OCI-LY1 (cell line): ENCODE results near the gene PPP1R12B.
A peak's percentile ranks its signal among the peaks of the same experiment; 100 is the strongest.

Experiments used
- H2AFZ ChIP-seq: fragments of 200-600 bp; sonication (generic), shearing (Covaris generic); 2 replicates; pipeline ENCODE4 v1.6.0; 2014; ENCODE audit warnings: antibody characterized with exemption, mild to moderate bottlenecking, low read length
- H3F3A ChIP-seq: fragments of 200-600 bp; sonication (generic), shearing (Covaris generic); 2 replicates; pipeline ENCODE4 v1.6.0; 2014; ENCODE audit warnings: mild to moderate bottlenecking, antibody characterized with exemption, low read length, moderate library complexity; ENCODE audit not compliant: insufficient read depth
- H3K27ac ChIP-seq: fragments of 200-600 bp; sonication (generic); 2 replicates; pipeline ENCODE4 v1.5.1; 2014; ENCODE audit warnings: low read length, mixed run types, mild to moderate bottlenecking, low read depth; ENCODE audit not compliant: poor library complexity, severe bottlenecking
- H3K27me3 ChIP-seq: fragments of 200-600 bp; sonication (generic); 2 replicates; pipeline ENCODE4 v1.6.0; 2014; ENCODE audit warnings: antibody characterized with exemption, mild to moderate bottlenecking, low read length, moderate library complexity; ENCODE audit not compliant: insufficient read depth
- H3K36me3 ChIP-seq: fragments of 200-600 bp; sonication (generic); 2 replicates; pipeline ENCODE4 v1.6.1; 2014; ENCODE audit warnings: mild to moderate bottlenecking, antibody characterized with exemption, low read length, moderate library complexity, mixed read lengths; ENCODE audit not compliant: insufficient read depth
- H3K4me1 ChIP-seq: fragments of 200-600 bp; sonication (generic); 2 replicates; pipeline ENCODE4 v1.5.1; 2014; ENCODE audit warnings: mild to moderate bottlenecking, low read length, moderate library complexity; ENCODE audit not compliant: insufficient read depth, severe bottlenecking
- H3K4me2 ChIP-seq: fragments of 200-600 bp; sonication (generic), shearing (Covaris generic); 2 replicates; pipeline ENCODE4 v1.6.1; 2014; ENCODE audit warnings: low read length
- H3K4me3 ChIP-seq: fragments of 200-600 bp; sonication (generic); 2 replicates; pipeline ENCODE4 v1.5.1; 2014; ENCODE audit warnings: low read length, low read depth, mild to moderate bottlenecking, mixed read lengths; ENCODE audit not compliant: poor library complexity, severe bottlenecking
- H3K79me2 ChIP-seq: fragments of 200-600 bp; shearing (Covaris generic); 2 replicates; pipeline ENCODE4 v1.6.1; 2016; ENCODE audit warnings: mixed run types, low read length, mixed read lengths; ENCODE audit not compliant: insufficient read depth
- H3K9ac ChIP-seq: fragments of 200-600 bp; sonication (generic), shearing (Covaris generic); 2 replicates; pipeline ENCODE4 v1.6.1; 2014; ENCODE audit warnings: mild to moderate bottlenecking, low read length, mixed read lengths
- H3K9me2 ChIP-seq: fragments of 200-600 bp; sonication (generic), shearing (Covaris generic); 2 replicates; pipeline ENCODE4 v1.6.1; 2014; ENCODE audit warnings: low read depth, mild to moderate bottlenecking, low read length, mixed read lengths
- H3K9me3 ChIP-seq: fragments of 200-600 bp; shearing (Covaris generic); 2 replicates; pipeline ENCODE4 v1.6.1; 2014; ENCODE audit warnings: low read length, mixed read lengths
- H4K20me1 ChIP-seq: fragments of 200-600 bp; sonication (generic), shearing (Covaris generic); 2 replicates; pipeline ENCODE4 v1.6.0; 2016; ENCODE audit warnings: mild to moderate bottlenecking, low read length; ENCODE audit not compliant: insufficient read depth
- EZH2 ChIP-seq: fragments of 200-600 bp; sonication (generic), shearing (Covaris generic); IDR thresholded peaks from 2 replicates; pipeline ENCODE4 v1.8.0; 2017; ENCODE audit warnings: borderline replicate concordance, mixed run types, mild to moderate bottlenecking, antibody characterized with exemption, low read length, moderate library complexity, mixed read lengths
- TF ChIP-seq, protein P1 (sequence below): fragments of 200-600 bp; sonication (generic), shearing (Covaris generic); IDR thresholded peaks from 2 replicates; pipeline ENCODE4 v1.5.1; 2017; ENCODE audit warnings: mild to moderate bottlenecking, antibody characterized with exemption, low read length, moderate library complexity, mixed read lengths

The PPP1R12B gene

DNA sequence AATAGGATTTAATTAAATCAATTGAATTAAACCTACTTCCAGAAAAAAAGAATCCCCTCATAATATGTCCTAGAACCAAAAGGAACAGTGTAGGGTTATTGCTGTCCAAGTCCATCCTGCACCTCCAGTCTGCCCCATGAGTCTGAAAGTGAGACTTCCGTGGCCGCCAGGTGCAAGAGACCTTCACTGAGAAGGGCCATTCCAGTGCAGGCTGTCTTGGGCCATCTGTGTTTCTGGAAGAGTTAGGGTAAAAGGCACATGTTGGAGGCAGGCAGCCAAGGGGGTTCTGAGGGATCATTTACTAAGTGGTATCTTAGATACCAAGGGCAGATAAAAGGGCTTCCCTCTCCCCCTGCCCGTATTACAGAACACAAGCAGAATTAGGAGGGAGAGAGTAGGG, 37.8 kb upstream of the PPP1R12B start:
- Histone ChIP-seq H3F3A (no peaks in the 10 kb centered on the region), H3K4me2 (no peak overlapping the region), H3K4me1 (no peaks in the 10 kb centered on the region), H3K27ac (no peak overlapping the region), H3K36me3 (no peaks in the 10 kb centered on the region), H3K9me3 (no peaks in the 10 kb centered on the region), H3K27me3 (peaks cover 8% of the 10 kb centered on the region; the same call in 1 of the 2 replicates), H3K4me3 (no peak overlapping the region), H3K9ac (no peak overlapping the region), H4K20me1 (no peaks in the 10 kb centered on the region), H3K9me2 (no peaks in the 10 kb centered on the region), H3K79me2 (no peaks in the 10 kb centered on the region), H2AFZ (no peak overlapping the region)
- no peak for TF ChIP-seq EZH2
- TF ChIP-seq, protein P1, sequence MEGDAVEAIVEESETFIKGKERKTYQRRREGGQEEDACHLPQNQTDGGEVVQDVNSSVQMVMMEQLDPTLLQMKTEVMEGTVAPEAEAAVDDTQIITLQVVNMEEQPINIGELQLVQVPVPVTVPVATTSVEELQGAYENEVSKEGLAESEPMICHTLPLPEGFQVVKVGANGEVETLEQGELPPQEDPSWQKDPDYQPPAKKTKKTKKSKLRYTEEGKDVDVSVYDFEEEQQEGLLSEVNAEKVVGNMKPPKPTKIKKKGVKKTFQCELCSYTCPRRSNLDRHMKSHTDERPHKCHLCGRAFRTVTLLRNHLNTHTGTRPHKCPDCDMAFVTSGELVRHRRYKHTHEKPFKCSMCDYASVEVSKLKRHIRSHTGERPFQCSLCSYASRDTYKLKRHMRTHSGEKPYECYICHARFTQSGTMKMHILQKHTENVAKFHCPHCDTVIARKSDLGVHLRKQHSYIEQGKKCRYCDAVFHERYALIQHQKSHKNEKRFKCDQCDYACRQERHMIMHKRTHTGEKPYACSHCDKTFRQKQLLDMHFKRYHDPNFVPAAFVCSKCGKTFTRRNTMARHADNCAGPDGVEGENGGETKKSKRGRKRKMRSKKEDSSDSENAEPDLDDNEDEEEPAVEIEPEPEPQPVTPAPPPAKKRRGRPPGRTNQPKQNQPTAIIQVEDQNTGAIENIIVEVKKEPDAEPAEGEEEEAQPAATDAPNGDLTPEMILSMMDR = no peak

DNA sequence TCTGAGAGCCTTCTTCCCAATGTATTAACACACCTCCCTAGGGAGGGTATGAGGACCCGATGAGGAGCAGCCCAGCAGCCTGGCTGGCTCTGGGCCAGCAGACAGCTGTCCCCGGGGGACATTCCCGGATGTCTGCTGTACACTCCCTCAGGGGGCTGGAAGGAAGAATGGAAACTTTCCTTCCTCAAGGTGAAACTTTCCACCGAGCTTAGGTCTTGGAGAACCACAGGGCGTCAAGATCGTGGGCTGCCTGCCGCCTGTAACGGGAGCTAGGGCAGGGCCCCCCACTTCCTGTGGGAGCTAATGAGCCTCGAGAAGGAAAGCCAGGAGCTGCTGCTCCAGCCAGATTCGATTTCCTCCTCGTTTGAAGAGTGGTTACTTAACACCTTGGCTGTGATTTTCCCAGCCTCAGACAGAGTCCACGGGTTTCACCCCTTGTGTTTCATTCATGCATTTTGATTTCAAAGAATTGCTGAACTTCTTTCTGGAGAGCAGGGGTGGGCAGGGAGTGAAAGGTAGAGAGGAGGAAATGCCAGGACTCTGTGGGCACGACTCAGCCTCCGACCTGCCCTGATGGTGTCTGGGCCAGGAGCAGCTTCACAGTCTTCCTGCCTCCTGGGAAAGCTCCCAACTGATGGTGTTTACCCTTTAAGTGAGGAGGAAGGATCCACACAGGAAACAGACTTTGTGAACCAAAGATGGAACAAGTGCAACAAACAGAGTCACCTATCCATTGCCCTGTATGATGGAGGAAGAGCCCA, 36.4 kb upstream of the PPP1R12B start:
- no peaks in the 10 kb centered on the region for H3K79me2 ChIP-seq
- H3K4me3 ChIP-seq = no peak overlapping the region
- no peaks in the 10 kb centered on the region for H3F3A ChIP-seq
- no peaks in the 10 kb centered on the region for H4K20me1 ChIP-seq
- H3K4me1 ChIP-seq = no peaks in the 10 kb centered on the region
- H3K27me3 ChIP-seq = peaks cover 8% of the 10 kb centered on the region; the same call in 1 of the 2 replicates
- H3K9ac ChIP-seq = no peak overlapping the region
- no peak overlapping the region for H2AFZ ChIP-seq
- TF ChIP-seq EZH2 = no peak
- TF ChIP-seq, protein P1 = no peak
- no peaks in the 10 kb centered on the region for H3K9me2 ChIP-seq
- H3K36me3 ChIP-seq = no peaks in the 10 kb centered on the region
- H3K27ac ChIP-seq = no peak overlapping the region
- no peaks in the 10 kb centered on the region for H3K9me3 ChIP-seq
- H3K4me2 ChIP-seq = no peak overlapping the region

DNA sequence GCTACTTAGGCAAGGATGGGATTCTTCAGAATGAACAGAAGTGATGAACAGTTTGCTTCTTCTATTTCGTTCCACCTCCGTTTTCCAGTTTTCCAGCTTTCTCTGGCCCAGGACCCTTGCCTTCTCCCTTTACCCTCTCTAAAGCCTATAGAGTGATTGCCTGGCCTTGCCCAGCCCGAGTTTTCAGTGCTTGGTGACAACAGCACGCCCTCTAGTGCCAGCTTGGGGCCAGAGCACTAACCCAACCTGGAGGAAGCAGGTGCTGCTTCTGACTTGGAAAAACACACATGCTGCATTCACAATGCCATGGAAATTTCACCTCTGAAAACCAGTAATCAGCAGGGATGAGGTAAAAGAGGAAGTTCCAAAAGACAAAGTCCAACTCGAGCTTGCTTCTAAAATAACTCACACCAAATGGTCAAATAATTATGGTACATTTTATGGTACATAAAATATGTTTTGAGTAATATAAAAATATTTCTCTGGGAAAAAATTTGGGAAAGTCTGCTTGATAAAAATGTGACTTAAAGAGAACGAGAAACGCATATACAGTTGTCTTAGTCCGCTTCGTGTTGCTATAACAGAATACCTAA, 32.8 kb upstream of the PPP1R12B start:
- H3F3A ChIP-seq = no peaks in the 10 kb centered on the region
- no peaks in the 10 kb centered on the region for H4K20me1 ChIP-seq
- H3K4me3 ChIP-seq = no peak overlapping the region
- H3K4me2 ChIP-seq = no peak overlapping the region
- H3K9ac ChIP-seq = no peak overlapping the region
- no peaks in the 10 kb centered on the region for H3K79me2 ChIP-seq
- H3K27ac ChIP-seq = no peak overlapping the region
- no peaks in the 10 kb centered on the region for H3K9me3 ChIP-seq
- TF ChIP-seq EZH2 = no peak
- TF ChIP-seq, protein P1 = peak; percentile 97
- no peak overlapping the region for H2AFZ ChIP-seq
- no peaks in the 10 kb centered on the region for H3K36me3 ChIP-seq
- H3K4me1 ChIP-seq = no peaks in the 10 kb centered on the region
- no peaks in the 10 kb centered on the region for H3K9me2 ChIP-seq
- peaks cover 14% of the 10 kb centered on the region; the same call in 1 of the 2 replicates for H3K27me3 ChIP-seq
